Measurements from ENCODE around the gene DST.
"Not testable (repeated sequence)": the region's sequence is repeated elsewhere in the genome, so short reads cannot be mapped to it uniquely, and the experiment has no call there.

DST gene

GRCh38 chr6:56664029-56664428 is 21.3 kb upstream of the DST start:
- Histone ChIP-seq H3K27me3 (ENCODE audit: insufficient read depth, low read length) (no peaks in the 10 kb centered on the region), H3K4me1 (ENCODE audit: control insufficient read depth in 1 of 2, insufficient read depth in 2 of 2, low read length in 2 of 2) (no peaks in the 10 kb centered on the region), H2BK5ac (ENCODE audit: low read depth, low read length, poor library complexity) (no peak overlapping the region), H3K4me3 (ENCODE audit: low read depth, low read length) (no peak overlapping the region), H3K9me3 (ENCODE audit: insufficient read depth, low read depth, low read length) (no peaks in the 10 kb centered on the region), H3K79me1 (ENCODE audit: low read length) (no peaks in the 10 kb centered on the region), H3K14ac (ENCODE audit: low read length) (no peak overlapping the region), H4K91ac (ENCODE audit: low read depth, low read length) (no peak overlapping the region), H3K27ac (ENCODE audit: low read depth, low read length) (no peak overlapping the region), H4K8ac (ENCODE audit: low read depth, low read length) (no peak overlapping the region), H4K12ac (ENCODE audit: low read depth, low read length) (no peak overlapping the region), H3K36me3 (ENCODE audit: control insufficient read depth in 1 of 2, insufficient read depth in 2 of 2, low read length in 2 of 2) (no peaks in the 10 kb centered on the region), H2AK5ac (ENCODE audit: low read length) (no peak overlapping the region), H3K23ac (ENCODE audit: low read length) (no peak overlapping the region), H3K18ac (ENCODE audit: low read length) (no peak overlapping the region), H3K79me2 (ENCODE audit: control insufficient read depth, insufficient read depth, low read length, poor library complexity) (no peaks in the 10 kb centered on the region), H2BK12ac (ENCODE audit: low read length) (no peak overlapping the region), H2AFZ (ENCODE audit: insufficient read depth, low read length, poor library complexity) (no peak overlapping the region), H3K9ac (ENCODE audit: low read length) (no peak overlapping the region), H2BK120ac (ENCODE audit: insufficient read depth, low read length, poor library complexity) (no peak overlapping the region), H3K4me2 (ENCODE audit: low read length) (no peak overlapping the region), H3K4ac (ENCODE audit: low read depth, low read length) (no peak overlapping the region)
- WGBS (ENCODE audit: extremely low coverage, insufficient coverage, insufficient read length), result no CpG with 5 or more reads among the region's 1 CpG
- DNase-seq, result no peak

- Histone ChIP-seq H3K4ac (ENCODE audit: low read depth, low read length) (no peak overlapping the region), H3K4me3 (ENCODE audit: low read depth, low read length) (no peak overlapping the region), H3K14ac (ENCODE audit: low read length) (no peak overlapping the region), H2BK120ac (ENCODE audit: insufficient read depth, low read length, poor library complexity) (no peak overlapping the region), H4K8ac (ENCODE audit: low read depth, low read length) (no peak overlapping the region), H3K9me3 (ENCODE audit: insufficient read depth, low read depth, low read length) (no peaks in the 10 kb centered on the region), H3K79me2 (ENCODE audit: control insufficient read depth, insufficient read depth, low read length, poor library complexity) (no peaks in the 10 kb centered on the region), H4K12ac (ENCODE audit: low read depth, low read length) (no peak overlapping the region), H2AFZ (ENCODE audit: insufficient read depth, low read length, poor library complexity) (no peak overlapping the region), H2AK5ac (ENCODE audit: low read length) (no peak overlapping the region), H4K91ac (ENCODE audit: low read depth, low read length) (no peak overlapping the region), H3K23ac (ENCODE audit: low read length) (no peak overlapping the region), H3K27ac (ENCODE audit: low read depth, low read length) (no peak overlapping the region), H3K36me3 (ENCODE audit: control insufficient read depth in 1 of 2, insufficient read depth in 2 of 2, low read length in 2 of 2) (no peaks in the 10 kb centered on the region), H3K27me3 (ENCODE audit: insufficient read depth, low read length) (no peaks in the 10 kb centered on the region), H3K18ac (ENCODE audit: low read length) (no peak overlapping the region), H3K9ac (ENCODE audit: low read length) (no peak overlapping the region), H3K4me1 (ENCODE audit: control insufficient read depth in 1 of 2, insufficient read depth in 2 of 2, low read length in 2 of 2) (no peaks in the 10 kb centered on the region), H3K79me1 (ENCODE audit: low read length) (no peaks in the 10 kb centered on the region), H2BK12ac (ENCODE audit: low read length) (no peak overlapping the region), H3K4me2 (ENCODE audit: low read length) (no peak overlapping the region), H2BK5ac (ENCODE audit: low read depth, low read length, poor library complexity) (no peak overlapping the region)
- no peak for DNase-seq
- WGBS (ENCODE audit: extremely low coverage, insufficient coverage, insufficient read length), result no CpG with 5 or more reads among the region's 3 CpGs
These were observed 20.7 kb upstream of the DST start for GRCh38 chr6:56663344-56663743.

GRCh38 chr6:56661338-56661737 is 18.6 kb upstream of the DST start:
- H3K36me3 ChIP-seq (ENCODE audit: control insufficient read depth in 1 of 2, insufficient read depth in 2 of 2, low read length in 2 of 2); H3K4me1 ChIP-seq (ENCODE audit: control insufficient read depth in 1 of 2, insufficient read depth in 2 of 2, low read length in 2 of 2); H3K18ac ChIP-seq (ENCODE audit: low read length); H3K4me3 ChIP-seq (ENCODE audit: low read depth, low read length); H2AK5ac ChIP-seq (ENCODE audit: low read length); H2BK12ac ChIP-seq (ENCODE audit: low read length); H3K27ac ChIP-seq (ENCODE audit: low read depth, low read length); H3K27me3 ChIP-seq (ENCODE audit: insufficient read depth, low read length); H3K9ac ChIP-seq (ENCODE audit: low read length); H3K9me3 ChIP-seq (ENCODE audit: insufficient read depth, low read depth, low read length); H3K4ac ChIP-seq (ENCODE audit: low read depth, low read length); H3K23ac ChIP-seq (ENCODE audit: low read length); H4K12ac ChIP-seq (ENCODE audit: low read depth, low read length); H2BK120ac ChIP-seq (ENCODE audit: insufficient read depth, low read length, poor library complexity); H4K8ac ChIP-seq (ENCODE audit: low read depth, low read length); H3K79me2 ChIP-seq (ENCODE audit: control insufficient read depth, insufficient read depth, low read length, poor library complexity); DNase-seq; H3K79me1 ChIP-seq (ENCODE audit: low read length); H2AFZ ChIP-seq (ENCODE audit: insufficient read depth, low read length, poor library complexity); H2BK5ac ChIP-seq (ENCODE audit: low read depth, low read length, poor library complexity); H4K91ac ChIP-seq (ENCODE audit: low read depth, low read length); H3K4me2 ChIP-seq (ENCODE audit: low read length); H3K14ac ChIP-seq (ENCODE audit: low read length): not testable (repeated sequence)
- WGBS (ENCODE audit: extremely low coverage, insufficient coverage, insufficient read length), result no CpG with 5 or more reads among the region's 3 CpGs

GRCh38 chr6:56660381-56660730 is 17.7 kb upstream of the DST start:
- Histone ChIP-seq H3K4me3 (ENCODE audit: low read depth, low read length) (no peak overlapping the region), H3K9me3 (ENCODE audit: insufficient read depth, low read depth, low read length) (no peaks in the 10 kb centered on the region), H2BK5ac (ENCODE audit: low read depth, low read length, poor library complexity) (no peak overlapping the region), H3K27me3 (ENCODE audit: insufficient read depth, low read length) (no peaks in the 10 kb centered on the region), H2BK12ac (ENCODE audit: low read length) (no peak overlapping the region), H3K27ac (ENCODE audit: low read depth, low read length) (no peak overlapping the region), H3K4me2 (ENCODE audit: low read length) (no peak overlapping the region), H3K4ac (ENCODE audit: low read depth, low read length) (no peak overlapping the region), H3K9ac (ENCODE audit: low read length) (no peak overlapping the region), H2AK5ac (ENCODE audit: low read length) (no peak overlapping the region), H4K12ac (ENCODE audit: low read depth, low read length) (no peak overlapping the region), H4K8ac (ENCODE audit: low read depth, low read length) (no peak overlapping the region), H2AFZ (ENCODE audit: insufficient read depth, low read length, poor library complexity) (no peak overlapping the region), H3K18ac (ENCODE audit: low read length) (no peak overlapping the region), H3K4me1 (ENCODE audit: control insufficient read depth in 1 of 2, insufficient read depth in 2 of 2, low read length in 2 of 2) (no peaks in the 10 kb centered on the region), H4K91ac (ENCODE audit: low read depth, low read length) (no peak overlapping the region), H2BK120ac (ENCODE audit: insufficient read depth, low read length, poor library complexity) (no peak overlapping the region), H3K36me3 (ENCODE audit: control insufficient read depth in 1 of 2, insufficient read depth in 2 of 2, low read length in 2 of 2) (no peaks in the 10 kb centered on the region), H3K14ac (ENCODE audit: low read length) (no peak overlapping the region), H3K23ac (ENCODE audit: low read length) (no peak overlapping the region), H3K79me1 (ENCODE audit: low read length) (no peaks in the 10 kb centered on the region), H3K79me2 (ENCODE audit: control insufficient read depth, insufficient read depth, low read length, poor library complexity) (no peaks in the 10 kb centered on the region)
- no CpG with 5 or more reads among the region's 3 CpGs for WGBS (ENCODE audit: extremely low coverage, insufficient coverage, insufficient read length)
- DNase-seq, result no peak
